Fibroblast of skin of back (primary cell): ENCODE measurements around the gene FLAD1. TPM values are rescaled to one million over a fixed set of nuclear protein-coding genes. Genes with fewer than 3 reads are reported as not detected.

Experiments
- DNase-seq: peaks from one replicate; pipeline ENCODE4 v3.0.0-alpha.2; 2013
- polyA plus RNA-seq, 2 experiments: library from polyadenylated mRNA; unstranded; fragments of 120-200 nt; gene quantifications; one replicate each; pipeline ENCODE4 v1.2.1, GENCODE V29; 2013; ENCODE audit not compliant: insufficient read length in 2 of 2

Gene FLAD1
- polyA plus RNA-seq (2013, experiment 1 of 2; ENCODE audit: insufficient read length), result 24.5 TPM
- polyA plus RNA-seq (2013, experiment 2 of 2; ENCODE audit: insufficient read length), result 13.4 TPM

- peak; percentile 100 for DNase-seq
These were observed at the start of gene FLAD1 for GRCh38 chr1:154982897-154983648. Gene FLAD1, plus strand, starts transcription at chr1:154983344. Its CDS starts 351 bp downstream, at chr1:154983695.

- DNase-seq, result no peak
These were observed 48.7 kb upstream of the FLAD1 start for GRCh38 chr1:154934358-154934948.

GRCh38 chr1:154935749-154936554 lies 47.2 kb upstream of the FLAD1 start:
- DNase-seq, result no peak

- peak; percentile 96 for DNase-seq
These were observed 46.5 kb upstream of the FLAD1 start, which contains the start of gene PMVK for GRCh38 chr1:154936555-154937084. Gene PMVK, minus strand, starts transcription at chr1:154936719. Its CDS starts 34 bp downstream, at chr1:154936685.

GRCh38 chr1:154937085-154937987 lies 45.8 kb upstream of the FLAD1 start:
- peak; percentile 92 for DNase-seq

GRCh38 chr1:154937988-154938386 lies 45.2 kb upstream of the FLAD1 start:
- no peak for DNase-seq

GRCh38 chr1:154938604-154939399 lies 44.3 kb upstream of the FLAD1 start:
- DNase-seq, result no peak

- DNase-seq, result no peak
These were observed 43.0 kb upstream of the FLAD1 start for GRCh38 chr1:154940213-154940560.

GRCh38 chr1:154940651-154941194 lies 42.4 kb upstream of the FLAD1 start:
- no peak for DNase-seq

- DNase-seq, result no peak
These were observed 41.7 kb upstream of the FLAD1 start for GRCh38 chr1:154941333-154942013.

GRCh38 chr1:154943649-154944400 lies 39.3 kb upstream of the FLAD1 start:
- DNase-seq, result no peak

GRCh38 chr1:154944401-154945159 lies 38.6 kb upstream of the FLAD1 start:
- no peak for DNase-seq

- DNase-seq, result no peak
These were observed 37.8 kb upstream of the FLAD1 start for GRCh38 chr1:154945160-154945961.

- no peak for DNase-seq
These were observed 36.9 kb upstream of the FLAD1 start for GRCh38 chr1:154945962-154946850.

GRCh38 chr1:154948079-154948478 lies 35.1 kb upstream of the FLAD1 start:
- no peak for DNase-seq

- no peak for DNase-seq
These were observed 31.1 kb upstream of the FLAD1 start for GRCh38 chr1:154951901-154952657.
